ENCODE data around the gene FHOD1.

The FHOD1 gene

DNA sequence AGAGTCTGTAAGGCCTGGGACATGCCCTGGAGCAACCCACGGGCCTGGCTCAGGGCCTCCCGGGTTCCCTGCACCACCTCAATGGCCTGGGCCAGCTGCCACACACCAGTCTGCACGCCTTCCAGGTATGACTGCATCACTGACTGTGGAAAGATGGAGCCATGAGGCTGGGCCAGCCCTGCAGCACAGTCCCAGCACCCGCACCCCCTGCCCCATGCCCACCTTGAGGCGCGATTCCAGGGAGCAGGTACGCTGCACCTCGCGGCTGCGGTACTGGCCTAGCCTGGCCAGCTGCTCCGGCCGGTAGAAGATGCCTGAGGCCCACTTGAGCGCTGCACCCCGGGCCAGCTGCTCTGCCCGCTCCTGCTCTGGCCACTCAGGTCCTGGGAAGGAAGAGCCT lies 58.5 kb downstream of the FHOD1 start:
- DNase-seq: no peak

DNA sequence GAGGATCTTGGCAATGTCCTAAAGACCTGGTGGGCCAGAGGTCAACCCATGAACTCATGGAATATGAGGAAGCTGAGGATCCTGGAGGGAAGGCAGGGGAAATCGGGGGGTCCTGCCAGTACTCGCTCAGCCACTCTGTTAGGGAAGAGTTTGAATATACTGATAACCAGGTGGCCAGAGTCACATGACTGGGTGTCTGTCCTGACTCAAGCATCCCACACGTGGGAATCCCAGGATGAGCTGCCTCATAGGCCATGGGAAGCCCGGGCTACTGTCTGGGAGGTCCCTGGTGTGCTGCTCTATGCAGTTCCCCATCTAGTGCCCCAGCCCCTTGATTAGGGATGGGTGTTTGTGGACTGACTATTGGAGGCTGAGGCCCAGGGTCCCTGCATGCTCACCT lies 59.0 kb downstream of the FHOD1 start:
- no peak for DNase-seq

DNA sequence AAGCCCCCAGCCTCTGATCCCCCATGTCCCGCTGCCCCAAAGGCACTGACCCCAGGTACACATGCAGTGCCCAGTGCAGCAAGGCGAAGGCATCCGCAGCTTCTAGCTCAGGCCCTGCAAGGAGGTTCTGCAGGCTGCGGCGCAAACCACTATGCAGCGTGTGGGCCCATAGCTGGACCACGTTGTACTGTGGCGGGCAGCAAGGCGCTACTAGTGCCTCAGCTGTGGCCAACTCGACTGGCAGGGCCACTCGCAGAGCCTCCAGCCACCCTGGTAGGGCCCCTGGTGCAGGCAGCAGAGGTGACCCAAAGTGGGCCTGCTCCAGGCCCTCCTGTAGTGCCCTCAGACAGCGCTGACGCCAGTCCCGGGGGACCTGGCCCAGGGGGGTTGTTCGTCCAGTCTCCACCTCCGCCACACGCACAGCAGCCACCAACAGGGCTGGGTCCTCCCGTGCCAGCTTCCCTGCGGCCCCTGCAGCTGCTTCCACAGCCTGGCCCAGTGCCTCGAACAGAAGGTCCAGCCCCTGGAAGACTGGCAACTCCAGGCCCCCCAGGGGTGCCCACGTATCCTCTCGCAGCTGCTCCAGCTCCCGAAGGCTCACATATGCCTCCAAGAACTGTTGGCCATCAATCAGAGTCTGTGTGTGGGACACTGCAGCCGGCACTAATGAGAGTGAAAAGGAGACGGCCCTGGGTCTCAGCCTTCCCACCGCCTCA lies 59.9 kb downstream of the FHOD1 start:
- no peak for DNase-seq

DNA sequence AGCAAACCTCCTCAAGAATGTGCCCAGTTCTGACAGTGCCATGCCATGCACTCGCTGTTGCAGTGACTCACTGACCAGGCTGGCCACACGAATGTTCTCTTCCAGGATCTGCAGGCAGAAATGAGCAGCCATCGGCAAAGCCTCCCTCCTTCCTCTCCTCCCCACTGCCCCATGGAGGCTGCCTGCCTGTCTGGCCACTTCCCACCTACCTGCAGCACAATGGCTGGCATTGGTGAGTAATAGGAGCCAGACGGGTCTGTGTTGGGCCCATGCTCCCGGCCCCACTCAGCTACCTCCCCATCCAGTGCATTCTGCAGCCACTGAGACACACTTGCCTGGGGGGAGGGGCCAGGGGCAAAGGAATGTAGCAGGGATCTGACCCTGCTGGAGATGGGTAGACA lies 60.7 kb downstream of the FHOD1 start:
- DNase-seq: no peak

DNA sequence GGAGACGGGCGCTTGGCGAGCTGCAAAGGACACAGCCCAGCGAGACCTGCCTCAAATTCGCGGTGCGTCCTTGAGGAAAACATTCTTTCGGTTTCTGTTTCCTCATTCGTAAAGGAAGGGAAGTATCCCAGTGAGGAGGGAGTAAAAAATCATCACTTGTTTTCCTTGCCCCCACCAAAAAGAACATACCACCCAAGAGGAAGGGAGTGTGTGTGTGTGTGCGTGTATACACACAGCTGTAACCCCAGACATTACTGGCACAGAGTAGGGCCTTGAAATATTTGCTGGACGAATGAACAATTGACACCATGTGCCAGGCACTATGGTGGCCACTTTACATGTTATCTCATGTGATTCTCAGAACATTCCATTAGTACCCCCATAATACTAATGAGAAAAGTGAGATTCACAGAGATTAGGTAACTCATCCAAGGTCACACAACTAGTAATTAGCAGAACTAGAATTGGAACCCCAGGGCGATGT lies 61.6 kb downstream of the FHOD1 start:
- no peak for DNase-seq

DNA sequence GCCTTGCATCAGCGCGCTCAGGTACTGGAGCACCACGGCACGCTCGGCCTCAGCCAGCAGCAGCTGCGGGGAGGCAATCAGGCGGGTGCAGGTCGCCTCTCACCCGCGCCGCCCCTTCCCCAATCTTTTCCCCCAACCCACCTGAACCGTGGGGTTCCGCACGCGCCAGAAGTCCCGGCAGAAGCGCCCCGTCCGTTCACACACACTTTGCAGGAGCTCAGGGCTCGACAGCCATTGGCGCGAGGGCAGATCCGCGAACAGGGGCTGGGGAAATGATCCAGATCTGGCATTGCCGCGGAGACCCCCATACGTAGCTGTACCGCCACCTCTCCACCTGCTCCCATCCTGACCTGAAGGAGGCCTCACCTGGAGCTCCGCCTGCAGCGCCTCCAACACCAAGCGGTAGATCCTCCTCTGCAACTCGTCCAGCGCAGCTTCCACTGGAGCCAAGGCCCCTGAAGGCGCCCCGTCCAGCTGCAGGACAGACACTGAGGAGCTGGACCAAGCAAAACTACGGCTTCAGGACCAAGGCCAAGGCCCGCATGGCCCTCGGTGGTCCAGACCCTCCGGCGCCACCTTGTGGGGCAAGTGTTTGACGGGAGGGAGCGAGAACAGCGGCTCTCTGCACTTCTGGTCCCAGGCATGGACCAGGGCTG lies 62.2 kb downstream of the FHOD1 start:
- DNase-seq: peak; percentile 91 to 92

DNA sequence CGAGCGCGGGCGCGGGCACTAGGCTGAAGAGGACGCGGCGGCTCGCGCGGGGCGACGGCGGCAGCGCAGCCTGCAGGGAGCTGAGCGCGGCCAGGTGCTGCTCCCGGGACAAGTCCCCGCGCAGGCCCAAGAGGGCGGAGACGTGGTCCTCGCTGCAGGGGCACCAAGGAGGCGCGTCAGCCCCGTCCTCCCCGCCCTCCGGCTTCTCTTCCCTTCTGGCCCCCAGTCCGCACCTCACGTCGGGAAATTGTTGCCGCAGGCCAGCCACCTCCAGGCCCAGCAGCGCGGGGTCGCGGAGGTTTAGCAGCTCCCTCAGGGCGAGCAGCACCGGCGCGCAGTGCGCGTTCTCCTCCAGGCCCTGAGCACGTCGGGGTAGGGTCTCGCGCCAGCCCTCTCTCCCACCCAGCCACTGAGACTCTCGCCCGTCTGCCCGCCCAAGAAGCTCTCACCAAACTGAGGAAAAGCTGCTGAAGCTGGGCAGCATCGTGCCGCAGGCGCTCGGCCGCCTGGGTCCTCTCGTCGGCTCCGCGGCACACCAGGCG lies 62.8 kb downstream of the FHOD1 start:
- DNase-seq: no peak

DNA sequence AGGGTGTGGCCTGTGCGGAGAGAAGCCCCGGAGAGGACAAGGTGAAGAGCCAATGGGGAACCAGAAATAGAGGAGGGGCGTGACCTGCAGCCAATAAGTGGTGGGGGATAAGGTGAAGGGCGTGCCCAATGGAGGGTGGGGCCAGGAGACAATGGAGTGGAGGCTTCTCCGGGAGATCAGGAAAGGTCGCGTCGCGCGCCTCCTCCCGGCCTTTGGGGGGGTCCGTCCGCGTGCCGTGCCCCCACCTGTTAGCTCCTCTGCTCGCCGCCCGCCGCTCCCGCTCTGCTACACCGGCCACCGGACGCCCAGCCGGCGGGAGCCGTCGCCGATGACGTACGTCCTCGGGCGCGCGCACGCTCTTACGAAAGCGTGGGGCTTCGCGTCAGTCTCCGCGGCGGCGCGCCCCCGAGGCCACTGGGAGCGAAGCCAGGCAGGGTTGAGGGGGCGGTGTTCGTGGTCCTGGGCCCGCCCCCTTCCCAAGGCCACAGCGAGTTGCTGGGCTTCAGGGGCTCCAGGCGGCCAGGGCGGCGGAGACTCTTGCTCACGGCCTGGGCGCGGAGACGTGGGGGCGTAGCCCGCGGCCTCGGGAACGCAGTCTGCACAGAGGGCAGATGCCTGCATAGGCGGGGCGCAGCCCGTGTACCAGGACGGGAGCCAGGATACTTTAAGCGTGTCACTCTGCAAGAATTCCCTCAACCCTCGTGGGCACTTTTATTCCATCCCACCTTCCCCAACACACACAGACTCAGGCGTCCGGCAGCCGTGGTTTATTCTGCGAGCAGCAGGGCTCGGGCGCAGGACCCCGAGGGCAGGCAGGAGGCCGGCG lies 63.4 kb downstream of the FHOD1 start, which contains the start of gene MATCAP1:
Gene MATCAP1, minus strand, starts transcription at position 337 of the 826 bp plus-strand sequence. CDS start 3,353 bp downstream, outside the sequence.
- peak; percentile 95 to 97 for DNase-seq

DNA sequence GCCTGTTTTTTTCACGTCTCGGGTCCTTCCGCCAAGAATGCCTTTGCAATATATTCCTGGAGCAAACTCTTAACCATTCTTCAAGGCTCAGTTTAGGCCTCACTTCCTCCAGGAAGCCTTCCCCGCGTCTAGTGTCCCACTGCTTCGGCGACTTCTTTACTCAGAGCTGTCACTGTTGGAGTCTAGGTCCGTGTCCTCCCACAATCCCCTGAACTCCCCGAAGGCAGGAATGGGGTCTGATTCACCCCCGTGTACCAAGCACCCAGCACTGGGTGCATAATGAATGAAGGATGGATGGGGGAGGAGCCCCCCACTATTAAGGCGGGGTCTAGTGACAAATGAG lies 64.0 kb downstream of the FHOD1 start:
- DNase-seq: no peak

DNA sequence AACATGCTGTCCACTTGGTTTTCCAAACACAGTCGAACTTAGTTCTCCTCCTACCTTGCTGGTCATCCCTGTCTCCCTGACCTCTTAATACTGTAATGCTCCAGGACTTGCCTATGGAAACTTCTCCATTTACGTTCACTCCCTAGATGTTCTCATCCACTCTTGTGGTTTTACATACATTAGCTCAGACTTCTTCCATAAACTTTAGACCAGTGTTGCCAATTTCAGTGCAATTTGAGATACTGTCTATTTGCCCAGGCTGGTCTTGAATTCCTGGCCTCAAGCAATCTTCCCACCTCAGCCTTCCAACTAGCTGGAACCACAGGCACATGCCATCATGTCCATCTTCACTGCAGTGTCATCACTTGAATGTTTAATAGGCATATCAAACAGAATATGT lies 65.0 kb downstream of the FHOD1 start:
- no peak for DNase-seq

DNA sequence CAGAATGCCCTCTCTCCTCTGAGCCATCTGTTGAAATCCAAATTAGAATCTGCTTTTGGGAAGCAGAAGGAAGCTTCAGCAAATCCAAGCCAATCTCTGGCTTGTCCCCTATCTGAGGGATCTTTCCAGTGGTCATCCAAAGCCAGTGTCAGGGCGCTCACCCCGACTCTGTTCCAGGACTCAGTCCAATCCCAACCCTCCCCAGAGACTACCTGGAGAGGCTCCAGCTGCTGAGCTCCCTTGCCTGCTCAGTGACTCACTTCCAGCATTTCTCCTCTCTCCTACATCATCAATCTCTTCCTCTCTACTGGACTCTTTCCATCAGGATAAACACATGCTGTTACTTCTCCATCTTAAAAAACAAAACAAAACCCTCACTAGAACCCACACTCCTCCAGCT lies 65.9 kb downstream of the FHOD1 start:
- DNase-seq: no peak

DNA sequence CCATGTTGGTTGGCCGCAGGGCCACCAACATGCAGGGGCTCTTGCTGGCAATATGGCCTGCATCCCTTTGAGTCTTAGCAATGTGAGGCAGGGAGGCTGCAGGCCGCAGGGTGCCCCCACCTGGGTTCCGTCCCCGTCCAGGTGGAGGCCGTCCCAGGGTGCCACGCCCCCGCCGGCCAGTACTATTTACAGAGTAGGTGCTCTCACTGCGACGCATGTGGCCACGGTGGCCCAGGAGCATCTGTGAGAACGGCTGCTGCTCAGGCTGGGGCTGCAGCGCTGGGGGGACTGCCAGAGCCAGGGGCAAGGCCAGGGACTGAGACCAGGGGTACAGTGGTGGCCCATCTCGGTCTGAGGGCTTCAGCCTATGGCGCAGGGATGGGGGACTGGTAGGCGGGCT lies 67.1 kb downstream of the FHOD1 start:
- no peak for DNase-seq

DNA sequence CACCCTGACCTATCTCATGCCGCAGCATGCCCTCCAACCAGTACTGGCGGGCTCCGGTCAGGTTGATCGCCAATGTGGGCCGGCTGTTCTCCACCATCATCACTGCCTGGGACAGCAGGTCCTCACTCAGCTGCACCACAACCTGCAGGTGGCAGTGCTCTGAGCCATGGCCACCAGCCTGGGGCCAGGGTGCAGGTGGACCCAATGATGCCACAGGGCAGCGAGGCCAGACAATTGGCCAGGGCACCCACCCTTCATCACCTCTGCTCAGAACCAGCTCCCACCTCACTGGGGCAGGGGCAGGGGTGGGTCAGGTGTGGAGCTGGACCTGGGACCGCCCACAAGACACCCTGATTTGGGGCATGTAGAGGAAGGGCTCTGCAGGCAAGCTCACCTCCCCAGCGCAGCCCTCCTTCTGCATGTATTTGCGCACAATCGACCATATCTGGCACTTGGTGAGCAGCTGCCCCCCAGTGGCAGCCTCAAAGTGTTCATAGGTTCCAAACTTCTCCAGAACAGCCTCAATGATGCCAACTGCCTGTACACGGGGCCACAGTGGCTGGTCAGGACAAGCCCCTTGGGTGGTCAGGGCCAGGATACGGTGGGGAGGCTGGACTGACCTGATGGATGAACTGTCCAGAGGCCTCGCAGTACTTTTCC lies 67.7 kb downstream of the FHOD1 start:
- no peak for DNase-seq

Measured in activated CD4-positive, alpha-beta T cell treated with anti-CD3 and anti-CD28 coated beads, Interleukin-2, amount 50 U/mL, for 48 hours (primary cell).